ENCODE measurements around the gene CABLES1. TPM values are rescaled to one million over a fixed set of nuclear protein-coding genes. Genes with fewer than 3 reads are reported as not detected.

CABLES1 gene
- total and polyA plus RNA-seq, 2 of the 8 experiments (the other 6 are each of a cell fraction or from before 2014, with no cell fraction given) = 9.2 to 26.4 TPM

DNA sequence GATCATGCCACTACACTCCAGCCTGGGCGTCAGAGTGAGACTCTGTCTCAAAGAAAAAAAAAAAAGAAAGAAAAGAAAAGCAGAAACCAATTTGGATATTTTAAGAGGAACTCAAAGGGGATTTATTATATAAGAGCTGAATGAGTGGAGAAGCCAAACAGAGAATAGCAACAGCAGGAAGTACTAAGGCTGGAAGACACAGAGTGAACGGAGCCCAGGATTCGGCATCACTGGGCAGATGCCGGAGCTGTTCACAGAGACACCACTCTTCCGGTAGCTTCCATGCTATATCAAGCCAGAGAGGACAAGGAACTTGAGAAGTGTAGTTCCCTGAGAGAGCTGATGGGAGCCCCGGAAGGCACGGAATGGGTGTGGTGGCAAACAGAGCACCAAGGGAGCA is 47.0 kb upstream of the CABLES1 start (continued):
- TF ChIP-seq, protein P1, sequence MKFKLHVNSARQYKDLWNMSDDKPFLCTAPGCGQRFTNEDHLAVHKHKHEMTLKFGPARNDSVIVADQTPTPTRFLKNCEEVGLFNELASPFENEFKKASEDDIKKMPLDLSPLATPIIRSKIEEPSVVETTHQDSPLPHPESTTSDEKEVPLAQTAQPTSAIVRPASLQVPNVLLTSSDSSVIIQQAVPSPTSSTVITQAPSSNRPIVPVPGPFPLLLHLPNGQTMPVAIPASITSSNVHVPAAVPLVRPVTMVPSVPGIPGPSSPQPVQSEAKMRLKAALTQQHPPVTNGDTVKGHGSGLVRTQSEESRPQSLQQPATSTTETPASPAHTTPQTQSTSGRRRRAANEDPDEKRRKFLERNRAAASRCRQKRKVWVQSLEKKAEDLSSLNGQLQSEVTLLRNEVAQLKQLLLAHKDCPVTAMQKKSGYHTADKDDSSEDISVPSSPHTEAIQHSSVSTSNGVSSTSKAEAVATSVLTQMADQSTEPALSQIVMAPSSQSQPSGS (IDR thresholded peaks at IDR 0.05; ENCODE audit: low read length) = no peak
- TF ChIP-seq CTBP2 (IDR thresholded peaks at IDR 0.05; ENCODE audit: borderline replicate concordance, insufficient read depth, insufficient read length, low read length) (no peak), CREB1 (IDR thresholded peaks at IDR 0.05) (no peak), FOSL1 (IDR thresholded peaks at IDR 0.05; ENCODE audit: insufficient read depth, low read depth, low read length) (no peak), CBX5 (IDR thresholded peaks at IDR 0.05; ENCODE audit: low read depth, low read length) (no peak), SIX5 (IDR thresholded peaks at IDR 0.05; ENCODE audit: low read depth, low read length) (no peak), TAF1 (IDR thresholded peaks at IDR 0.05; ENCODE audit: low read depth, low read length) (no peak), EP300 (IDR thresholded peaks at IDR 0.05; ENCODE audit: borderline replicate concordance in 1 of 2, low read depth in 2 of 2, low read length in 2 of 2) (no peak), RBBP5 (IDR thresholded peaks at IDR 0.05; ENCODE audit: borderline replicate concordance, low read depth, low read length) (no peak)
- TF ChIP-seq, protein P2, sequence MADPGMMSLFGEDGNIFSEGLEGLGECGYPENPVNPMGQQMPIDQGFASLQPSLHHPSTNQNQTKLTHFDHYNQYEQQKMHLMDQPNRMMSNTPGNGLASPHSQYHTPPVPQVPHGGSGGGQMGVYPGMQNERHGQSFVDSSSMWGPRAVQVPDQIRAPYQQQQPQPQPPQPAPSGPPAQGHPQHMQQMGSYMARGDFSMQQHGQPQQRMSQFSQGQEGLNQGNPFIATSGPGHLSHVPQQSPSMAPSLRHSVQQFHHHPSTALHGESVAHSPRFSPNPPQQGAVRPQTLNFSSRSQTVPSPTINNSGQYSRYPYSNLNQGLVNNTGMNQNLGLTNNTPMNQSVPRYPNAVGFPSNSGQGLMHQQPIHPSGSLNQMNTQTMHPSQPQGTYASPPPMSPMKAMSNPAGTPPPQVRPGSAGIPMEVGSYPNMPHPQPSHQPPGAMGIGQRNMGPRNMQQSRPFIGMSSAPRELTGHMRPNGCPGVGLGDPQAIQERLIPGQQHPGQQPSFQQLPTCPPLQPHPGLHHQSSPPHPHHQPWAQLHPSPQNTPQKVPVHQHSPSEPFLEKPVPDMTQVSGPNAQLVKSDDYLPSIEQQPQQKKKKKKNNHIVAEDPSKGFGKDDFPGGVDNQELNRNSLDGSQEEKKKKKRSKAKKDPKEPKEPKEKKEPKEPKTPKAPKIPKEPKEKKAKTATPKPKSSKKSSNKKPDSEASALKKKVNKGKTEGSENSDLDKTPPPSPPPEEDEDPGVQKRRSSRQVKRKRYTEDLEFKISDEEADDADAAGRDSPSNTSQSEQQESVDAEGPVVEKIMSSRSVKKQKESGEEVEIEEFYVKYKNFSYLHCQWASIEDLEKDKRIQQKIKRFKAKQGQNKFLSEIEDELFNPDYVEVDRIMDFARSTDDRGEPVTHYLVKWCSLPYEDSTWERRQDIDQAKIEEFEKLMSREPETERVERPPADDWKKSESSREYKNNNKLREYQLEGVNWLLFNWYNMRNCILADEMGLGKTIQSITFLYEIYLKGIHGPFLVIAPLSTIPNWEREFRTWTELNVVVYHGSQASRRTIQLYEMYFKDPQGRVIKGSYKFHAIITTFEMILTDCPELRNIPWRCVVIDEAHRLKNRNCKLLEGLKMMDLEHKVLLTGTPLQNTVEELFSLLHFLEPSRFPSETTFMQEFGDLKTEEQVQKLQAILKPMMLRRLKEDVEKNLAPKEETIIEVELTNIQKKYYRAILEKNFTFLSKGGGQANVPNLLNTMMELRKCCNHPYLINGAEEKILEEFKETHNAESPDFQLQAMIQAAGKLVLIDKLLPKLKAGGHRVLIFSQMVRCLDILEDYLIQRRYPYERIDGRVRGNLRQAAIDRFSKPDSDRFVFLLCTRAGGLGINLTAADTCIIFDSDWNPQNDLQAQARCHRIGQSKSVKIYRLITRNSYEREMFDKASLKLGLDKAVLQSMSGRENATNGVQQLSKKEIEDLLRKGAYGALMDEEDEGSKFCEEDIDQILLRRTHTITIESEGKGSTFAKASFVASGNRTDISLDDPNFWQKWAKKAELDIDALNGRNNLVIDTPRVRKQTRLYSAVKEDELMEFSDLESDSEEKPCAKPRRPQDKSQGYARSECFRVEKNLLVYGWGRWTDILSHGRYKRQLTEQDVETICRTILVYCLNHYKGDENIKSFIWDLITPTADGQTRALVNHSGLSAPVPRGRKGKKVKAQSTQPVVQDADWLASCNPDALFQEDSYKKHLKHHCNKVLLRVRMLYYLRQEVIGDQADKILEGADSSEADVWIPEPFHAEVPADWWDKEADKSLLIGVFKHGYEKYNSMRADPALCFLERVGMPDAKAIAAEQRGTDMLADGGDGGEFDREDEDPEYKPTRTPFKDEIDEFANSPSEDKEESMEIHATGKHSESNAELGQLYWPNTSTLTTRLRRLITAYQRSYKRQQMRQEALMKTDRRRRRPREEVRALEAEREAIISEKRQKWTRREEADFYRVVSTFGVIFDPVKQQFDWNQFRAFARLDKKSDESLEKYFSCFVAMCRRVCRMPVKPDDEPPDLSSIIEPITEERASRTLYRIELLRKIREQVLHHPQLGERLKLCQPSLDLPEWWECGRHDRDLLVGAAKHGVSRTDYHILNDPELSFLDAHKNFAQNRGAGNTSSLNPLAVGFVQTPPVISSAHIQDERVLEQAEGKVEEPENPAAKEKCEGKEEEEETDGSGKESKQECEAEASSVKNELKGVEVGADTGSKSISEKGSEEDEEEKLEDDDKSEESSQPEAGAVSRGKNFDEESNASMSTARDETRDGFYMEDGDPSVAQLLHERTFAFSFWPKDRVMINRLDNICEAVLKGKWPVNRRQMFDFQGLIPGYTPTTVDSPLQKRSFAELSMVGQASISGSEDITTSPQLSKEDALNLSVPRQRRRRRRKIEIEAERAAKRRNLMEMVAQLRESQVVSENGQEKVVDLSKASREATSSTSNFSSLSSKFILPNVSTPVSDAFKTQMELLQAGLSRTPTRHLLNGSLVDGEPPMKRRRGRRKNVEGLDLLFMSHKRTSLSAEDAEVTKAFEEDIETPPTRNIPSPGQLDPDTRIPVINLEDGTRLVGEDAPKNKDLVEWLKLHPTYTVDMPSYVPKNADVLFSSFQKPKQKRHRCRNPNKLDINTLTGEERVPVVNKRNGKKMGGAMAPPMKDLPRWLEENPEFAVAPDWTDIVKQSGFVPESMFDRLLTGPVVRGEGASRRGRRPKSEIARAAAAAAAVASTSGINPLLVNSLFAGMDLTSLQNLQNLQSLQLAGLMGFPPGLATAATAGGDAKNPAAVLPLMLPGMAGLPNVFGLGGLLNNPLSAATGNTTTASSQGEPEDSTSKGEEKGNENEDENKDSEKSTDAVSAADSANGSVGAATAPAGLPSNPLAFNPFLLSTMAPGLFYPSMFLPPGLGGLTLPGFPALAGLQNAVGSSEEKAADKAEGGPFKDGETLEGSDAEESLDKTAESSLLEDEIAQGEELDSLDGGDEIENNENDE (IDR thresholded peaks at IDR 0.05; ENCODE audit: insufficient replicate concordance, low read length) = no peak
